HG02884 (cell line): ENCODE results near the gene NPHS1.
"Not testable (repeated sequence)": the region's sequence is repeated elsewhere in the genome, so short reads cannot be mapped to it uniquely, and the experiment has no call there.

Experiments used
- ATAC-seq: cut with Tn5 transposase; IDR thresholded peaks from one replicate; pipeline ENCODE4 v1.9.1; 2021; ENCODE audit warnings: mild to moderate bottlenecking, moderate library complexity; ENCODE audit not compliant: unreplicated experiment

Gene NPHS1, protein sequence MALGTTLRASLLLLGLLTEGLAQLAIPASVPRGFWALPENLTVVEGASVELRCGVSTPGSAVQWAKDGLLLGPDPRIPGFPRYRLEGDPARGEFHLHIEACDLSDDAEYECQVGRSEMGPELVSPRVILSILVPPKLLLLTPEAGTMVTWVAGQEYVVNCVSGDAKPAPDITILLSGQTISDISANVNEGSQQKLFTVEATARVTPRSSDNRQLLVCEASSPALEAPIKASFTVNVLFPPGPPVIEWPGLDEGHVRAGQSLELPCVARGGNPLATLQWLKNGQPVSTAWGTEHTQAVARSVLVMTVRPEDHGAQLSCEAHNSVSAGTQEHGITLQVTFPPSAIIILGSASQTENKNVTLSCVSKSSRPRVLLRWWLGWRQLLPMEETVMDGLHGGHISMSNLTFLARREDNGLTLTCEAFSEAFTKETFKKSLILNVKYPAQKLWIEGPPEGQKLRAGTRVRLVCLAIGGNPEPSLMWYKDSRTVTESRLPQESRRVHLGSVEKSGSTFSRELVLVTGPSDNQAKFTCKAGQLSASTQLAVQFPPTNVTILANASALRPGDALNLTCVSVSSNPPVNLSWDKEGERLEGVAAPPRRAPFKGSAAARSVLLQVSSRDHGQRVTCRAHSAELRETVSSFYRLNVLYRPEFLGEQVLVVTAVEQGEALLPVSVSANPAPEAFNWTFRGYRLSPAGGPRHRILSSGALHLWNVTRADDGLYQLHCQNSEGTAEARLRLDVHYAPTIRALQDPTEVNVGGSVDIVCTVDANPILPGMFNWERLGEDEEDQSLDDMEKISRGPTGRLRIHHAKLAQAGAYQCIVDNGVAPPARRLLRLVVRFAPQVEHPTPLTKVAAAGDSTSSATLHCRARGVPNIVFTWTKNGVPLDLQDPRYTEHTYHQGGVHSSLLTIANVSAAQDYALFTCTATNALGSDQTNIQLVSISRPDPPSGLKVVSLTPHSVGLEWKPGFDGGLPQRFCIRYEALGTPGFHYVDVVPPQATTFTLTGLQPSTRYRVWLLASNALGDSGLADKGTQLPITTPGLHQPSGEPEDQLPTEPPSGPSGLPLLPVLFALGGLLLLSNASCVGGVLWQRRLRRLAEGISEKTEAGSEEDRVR (N-terminal part only)

DNA sequence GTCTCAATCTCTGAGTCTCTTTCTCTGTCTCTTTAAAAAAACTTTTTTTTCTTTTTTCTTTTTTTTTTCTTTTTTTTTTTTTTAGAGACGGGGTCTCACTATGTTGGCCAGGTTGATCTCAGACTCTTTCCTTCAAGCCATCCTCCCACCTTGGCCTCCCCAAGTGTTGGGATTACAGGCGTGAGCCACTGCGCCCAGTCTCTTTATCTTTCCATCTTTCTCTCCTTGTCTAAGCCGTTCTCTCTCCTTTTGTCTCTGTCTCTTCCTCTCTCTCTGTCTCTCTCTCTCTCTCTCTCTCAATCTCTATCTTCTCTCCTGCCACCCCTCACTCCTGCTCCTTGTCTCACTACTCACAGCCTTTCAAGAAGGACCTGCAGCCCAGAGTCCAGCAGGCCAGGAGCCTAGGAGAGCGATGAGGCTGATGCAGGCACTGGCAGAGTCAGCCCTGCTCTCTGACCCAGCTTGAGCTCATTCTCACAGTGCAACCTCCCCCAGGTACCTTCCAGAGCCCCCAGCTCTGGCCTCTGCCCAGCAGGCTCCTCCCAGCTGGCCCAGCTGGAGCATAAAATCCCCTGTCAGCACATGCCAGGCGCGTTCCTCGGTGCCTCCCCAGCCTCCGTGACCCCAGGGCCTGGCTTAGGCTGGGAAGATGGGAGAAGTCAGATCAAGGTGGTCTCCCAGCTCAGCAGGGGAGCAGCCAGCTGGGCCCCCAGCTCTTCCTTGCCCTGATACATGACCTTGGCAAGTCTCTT, at the start of gene NPHS1:
Gene NPHS1 (minus strand): TSS at position 476 of the 752 bp plus-strand sequence. CDS start 667 bp downstream, outside the sequence.
- ATAC-seq = no peak

DNA sequence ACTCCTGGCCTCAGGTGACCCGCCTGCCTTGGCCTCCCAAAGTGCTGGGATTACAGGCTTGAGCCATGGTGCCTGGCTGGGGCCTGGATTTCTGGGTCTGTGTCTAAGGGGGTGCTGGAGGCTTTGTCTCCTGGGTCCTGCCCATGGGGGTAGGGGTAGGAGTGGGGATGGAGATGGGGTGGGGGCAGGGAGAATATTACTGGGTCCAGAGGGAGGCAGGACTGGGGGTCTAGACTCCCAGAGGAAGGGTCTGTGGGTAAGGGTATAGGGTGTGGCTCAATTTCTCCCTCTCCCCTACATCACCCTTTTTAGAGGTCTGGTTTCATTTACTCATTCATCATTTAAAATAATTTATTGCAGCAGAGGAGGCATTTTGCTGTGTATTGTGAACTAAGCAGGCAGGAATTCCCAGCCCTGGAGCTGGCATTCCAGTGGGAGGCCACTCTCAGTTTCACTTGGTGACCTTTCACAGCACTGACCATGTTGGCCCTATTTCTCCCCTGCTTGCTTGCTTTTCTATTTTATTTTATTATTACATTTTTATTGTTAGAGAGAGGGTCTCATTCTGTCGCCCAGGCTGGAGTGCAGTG, 48.8 kb upstream of the NPHS1 start:
- no peak for ATAC-seq

DNA sequence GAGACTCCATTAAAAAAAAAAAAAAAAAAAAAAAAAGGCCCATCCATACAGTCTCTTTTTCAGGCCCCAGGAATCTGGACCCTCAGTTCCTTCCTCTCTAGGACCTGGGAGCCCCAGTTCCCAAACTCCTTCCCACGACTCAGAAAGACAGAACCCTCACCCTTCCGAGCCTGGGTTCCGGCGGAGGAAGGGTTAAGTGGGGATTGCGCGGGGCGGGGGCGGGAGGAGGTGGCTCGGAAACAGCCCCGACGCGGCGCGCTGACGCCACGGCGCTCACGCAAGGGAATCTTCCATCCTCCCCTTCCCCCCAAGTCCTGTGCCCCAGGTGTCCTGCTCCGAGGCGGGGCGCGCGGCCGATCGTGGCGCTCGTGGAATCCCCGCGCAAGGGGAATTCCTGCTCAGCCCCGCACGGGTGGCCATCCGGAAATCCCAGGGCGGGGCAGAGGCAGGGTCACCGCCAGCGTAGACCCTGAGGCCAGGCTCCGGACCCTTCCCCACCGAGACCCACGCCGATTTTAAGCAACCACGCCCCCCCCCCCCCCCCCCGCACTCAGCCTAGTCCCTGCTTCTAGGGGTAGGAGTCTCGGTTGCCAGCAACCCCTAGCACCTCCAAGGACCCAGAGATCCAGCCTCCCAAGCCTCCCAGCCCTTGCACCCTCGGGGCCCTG, 47.4 kb upstream of the NPHS1 start:
- no peak for ATAC-seq

DNA sequence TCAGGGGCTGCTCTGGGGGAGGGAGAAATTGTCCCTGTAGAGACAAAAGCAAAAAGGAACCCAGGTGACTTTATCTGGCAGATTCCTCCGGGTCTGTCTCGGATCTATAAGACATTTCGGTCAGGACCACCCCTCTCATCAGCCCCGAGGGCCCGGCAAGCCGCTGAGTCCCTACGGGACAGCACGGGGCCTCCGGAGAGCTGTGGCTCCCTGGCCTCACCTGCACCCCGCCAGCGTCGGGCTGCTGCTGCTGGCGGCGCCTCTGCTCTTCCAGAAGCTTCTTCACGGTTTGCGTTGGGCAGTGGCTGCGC, 46.1 kb upstream of the NPHS1 start:
- no peak for ATAC-seq

DNA sequence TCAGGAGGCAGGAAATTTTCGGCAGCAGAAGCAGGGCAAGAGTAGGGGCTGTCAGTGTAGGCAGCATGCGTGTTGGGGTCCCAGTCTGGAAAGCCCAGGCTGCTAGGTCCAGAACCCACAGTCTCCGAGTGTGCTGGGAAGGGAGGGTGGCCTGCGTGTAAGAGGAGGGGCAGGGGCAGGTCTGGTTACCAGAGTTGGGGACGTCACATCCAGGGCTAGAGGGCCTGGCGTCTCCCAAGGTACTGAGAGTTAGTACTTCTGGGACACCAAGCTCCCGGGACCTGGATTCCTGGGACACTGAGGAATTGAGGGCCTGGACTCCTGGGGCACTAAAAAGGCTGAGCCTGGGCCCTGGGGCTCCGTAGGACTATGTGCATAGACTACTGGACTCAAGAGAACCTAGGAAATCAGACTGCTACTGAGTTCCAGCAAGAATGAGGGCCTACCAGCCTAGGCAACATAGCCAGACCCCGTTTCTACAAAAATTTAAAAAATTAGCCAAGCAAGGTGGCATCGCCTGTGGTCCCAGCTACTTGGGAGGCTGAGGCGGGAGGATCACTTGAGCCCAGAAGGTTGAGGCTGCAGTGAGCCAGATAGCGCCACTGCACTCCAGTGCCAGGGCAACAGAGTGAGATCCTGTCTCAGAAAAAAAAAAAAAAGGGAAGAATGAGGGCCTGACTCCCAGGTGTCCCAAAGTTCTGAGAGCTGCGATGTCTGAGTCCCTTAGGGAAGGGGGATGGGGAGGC, 45.6 kb upstream of the NPHS1 start:
- no peak for ATAC-seq

DNA sequence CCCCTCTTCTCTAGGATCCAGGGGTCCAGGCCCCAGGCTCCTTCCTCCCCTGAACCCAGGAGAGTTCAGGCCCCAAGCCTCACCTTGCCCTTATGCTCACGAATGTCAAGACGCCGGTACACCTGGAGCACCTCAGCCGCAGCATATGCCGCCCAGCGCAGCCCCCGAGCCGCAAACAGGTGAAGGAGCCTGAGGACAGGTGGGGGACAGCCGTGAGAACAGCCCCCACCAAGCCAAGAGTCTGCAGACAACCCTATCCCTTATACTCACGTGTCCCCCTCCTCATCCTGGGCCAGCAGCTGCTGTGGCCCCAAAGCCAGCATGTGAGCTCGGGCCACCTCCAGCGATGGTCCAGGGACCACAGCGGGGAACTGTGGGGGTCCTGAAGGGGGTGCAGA, 44.3 kb upstream of the NPHS1 start:
- no peak for ATAC-seq

DNA sequence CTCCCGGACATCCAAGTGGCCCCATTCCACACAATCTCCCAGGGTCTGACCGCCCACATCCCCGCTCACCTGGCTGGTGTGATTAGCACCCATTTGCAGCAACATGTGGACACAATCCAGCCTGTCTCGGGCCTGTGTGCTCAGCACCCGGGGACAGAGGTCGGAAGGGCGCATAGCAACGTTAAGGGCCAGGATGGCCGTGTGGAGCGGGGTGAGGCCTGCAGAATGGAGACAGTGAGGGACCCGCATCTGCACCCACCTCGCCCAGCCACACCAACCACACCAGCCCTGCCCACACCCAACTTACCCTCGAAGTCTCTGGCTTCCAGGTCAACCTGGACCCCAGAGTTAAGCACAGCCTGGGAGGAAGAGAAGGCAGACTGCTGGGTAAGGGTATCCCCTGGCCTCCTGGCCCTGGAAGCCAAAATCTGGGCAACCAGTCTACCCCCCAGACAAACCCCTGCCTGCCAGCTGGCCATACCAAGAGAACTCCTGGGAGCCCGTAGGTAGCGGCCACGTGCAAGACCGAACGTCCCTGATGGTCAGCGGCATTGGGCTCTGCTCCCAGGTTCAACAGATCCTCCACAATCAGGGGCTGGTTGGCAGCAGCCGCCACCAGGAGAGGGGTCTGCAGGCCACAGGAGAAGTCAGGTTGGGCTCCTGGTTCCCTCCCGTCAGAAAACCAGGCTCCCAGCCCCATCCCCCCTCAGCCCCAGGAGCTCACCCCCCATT, 43.8 kb upstream of the NPHS1 start:
- no peak for ATAC-seq

DNA sequence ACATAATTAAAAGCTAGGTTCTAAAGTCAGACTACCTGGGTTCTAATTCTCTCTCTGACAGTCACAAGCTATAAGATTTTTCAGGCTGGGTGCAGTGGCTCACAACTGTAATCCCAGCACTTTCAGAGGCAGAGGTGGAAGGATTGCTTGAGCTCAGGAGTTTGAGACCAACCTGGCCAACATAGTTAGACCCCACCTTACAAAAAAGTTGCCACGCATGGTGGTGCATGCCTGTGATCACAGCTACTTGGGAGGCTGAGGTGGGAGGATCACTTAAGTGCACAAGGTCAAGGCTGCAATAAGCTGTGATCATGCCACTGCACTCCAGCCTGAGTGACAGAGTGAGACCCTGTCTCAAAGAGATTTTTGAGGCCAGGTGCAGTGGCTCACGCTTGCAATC, 42.0 kb upstream of the NPHS1 start:
- ATAC-seq = no peak

DNA sequence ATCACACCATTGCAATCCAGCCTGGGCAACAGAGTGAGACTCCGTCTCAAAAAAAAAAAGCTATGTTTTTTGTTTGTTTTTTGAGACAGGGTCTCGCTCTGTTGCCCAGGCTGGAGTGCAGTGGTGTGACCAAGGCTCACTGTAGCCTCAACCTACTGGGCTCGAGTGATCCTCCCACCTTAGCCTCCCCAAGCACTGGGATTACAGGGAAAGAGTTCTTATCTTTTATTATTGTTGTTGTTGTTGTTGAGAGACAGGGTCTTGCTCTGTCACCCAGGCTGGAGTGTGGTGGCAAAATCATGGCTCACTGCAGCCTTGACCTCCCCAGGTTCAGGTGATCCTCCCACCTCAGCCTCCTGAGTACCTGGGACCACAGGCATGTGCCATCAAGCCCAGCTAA, 39.5 kb upstream of the NPHS1 start:
- not testable (repeated sequence) for ATAC-seq

DNA sequence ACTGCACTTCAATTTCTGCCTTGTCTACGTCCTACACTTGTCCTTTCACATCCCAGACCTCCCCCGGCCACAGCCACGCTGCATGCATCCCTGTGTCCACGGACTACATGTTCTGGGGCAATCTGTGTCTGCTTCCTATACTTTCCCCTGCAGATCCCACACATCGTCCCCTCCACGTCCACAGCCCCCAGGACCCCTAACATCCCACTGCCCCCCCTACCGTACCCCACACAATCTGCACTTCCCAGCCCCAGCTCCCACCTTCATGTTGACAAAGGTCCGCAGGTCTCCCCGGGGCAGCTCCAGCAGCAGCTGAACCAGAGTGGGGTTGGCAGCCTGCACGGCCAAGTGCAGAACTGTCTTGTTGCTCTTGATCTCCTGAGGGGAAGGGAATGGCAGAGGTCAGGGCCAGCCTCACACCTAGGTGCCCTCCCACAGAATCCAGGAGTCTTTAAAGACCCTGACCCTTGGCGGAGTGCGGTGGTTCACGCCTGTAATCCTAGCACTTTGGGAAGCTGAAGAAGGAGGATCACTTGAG, 37.9 kb upstream of the NPHS1 start:
- ATAC-seq = no peak

DNA sequence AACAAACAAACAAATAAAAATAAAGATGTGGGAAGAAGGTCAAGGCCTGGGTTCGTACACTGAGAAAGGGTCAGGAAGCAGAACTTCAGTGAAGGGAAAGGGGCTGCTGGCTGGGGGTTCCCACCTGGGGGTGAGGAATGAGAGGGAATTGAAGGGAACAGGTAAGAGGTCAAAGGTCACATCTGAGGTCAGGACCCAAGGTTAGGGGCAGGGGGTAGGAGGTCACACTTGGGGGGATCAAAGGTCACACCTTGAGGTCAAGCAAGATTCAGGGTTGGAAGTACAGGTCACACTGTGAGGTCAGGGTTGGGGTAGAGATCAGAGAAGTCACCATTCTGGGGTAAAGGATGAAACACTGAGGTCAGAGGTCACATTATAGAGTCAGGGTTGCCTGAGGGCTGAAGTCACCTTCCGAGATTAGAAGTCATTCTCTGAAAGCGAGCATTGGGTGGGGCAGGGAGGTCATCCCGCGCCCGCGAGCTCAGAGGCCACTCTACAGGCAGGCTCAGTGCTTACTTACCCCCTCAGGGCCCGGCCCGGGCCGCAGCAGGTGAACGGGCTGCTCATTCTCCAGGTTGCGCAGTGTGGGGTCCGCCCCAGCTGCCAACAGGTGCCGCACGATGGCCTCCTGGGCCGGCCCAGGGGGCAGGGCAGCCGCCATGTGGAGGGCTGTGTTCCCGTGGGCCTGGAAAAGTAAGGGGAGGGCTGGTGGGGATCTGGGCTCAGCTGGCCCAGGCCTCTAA, 37.2 kb upstream of the NPHS1 start:
- ATAC-seq = no peak

DNA sequence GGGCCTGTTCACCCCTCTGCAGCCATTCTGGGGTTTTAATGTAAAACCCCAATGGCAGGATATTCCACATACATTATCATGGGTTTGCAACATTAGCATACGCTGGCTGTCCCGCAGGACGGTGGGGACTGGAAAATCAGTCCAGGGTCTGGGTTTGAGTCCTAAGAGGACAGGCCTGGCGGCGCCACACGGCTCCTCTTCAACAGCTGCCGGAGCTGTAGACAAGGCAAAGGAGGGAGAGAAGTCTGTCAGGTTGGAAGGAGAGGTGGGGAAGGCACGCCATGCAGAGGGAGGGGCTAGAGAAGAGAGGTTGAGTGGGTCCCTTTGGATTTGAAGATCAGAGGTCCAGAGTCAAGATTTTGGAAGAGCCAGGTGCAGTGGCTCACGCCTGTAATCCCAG, 36.1 kb upstream of the NPHS1 start:
- no peak for ATAC-seq

DNA sequence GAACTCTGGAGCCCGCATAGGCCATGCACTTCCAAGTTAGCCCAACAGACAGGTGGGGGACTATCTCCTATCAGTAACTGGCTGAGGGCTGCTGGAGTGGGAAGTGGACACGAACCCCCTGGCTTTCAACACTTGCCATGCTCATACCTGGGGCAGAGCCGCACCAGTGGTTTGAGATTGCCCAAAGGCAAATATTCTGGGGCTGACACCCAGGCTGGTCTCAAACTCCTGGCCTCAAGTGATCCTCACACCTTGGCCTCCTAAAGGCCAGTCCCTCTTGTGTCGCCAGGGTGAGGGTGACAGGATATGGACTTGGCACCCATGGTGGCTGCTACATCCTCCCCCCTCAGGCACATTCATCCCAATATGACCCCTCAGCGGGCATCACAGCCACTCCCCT, 34.9 kb upstream of the NPHS1 start:
- ATAC-seq = no peak

DNA sequence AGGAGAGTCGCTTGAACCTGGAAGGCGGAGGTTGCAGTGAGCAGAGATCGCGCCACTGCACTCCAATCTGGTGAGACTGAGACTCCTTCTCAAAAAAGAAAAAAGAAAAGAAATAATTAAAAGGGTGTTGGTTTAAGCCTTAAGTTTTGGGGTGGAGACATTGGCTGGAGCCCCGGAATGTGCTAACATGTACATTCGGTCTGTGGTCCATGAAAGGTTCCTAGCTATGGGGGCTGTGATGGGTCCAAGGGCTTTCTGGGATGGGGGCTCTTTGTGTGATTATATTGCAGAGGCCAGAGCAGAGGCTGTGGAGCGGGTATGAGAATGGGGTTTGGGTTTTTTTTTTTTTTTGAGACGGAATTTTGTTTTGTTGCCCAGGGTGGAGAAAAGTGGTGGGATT, 33.6 kb upstream of the NPHS1 start:
- ATAC-seq = no peak

DNA sequence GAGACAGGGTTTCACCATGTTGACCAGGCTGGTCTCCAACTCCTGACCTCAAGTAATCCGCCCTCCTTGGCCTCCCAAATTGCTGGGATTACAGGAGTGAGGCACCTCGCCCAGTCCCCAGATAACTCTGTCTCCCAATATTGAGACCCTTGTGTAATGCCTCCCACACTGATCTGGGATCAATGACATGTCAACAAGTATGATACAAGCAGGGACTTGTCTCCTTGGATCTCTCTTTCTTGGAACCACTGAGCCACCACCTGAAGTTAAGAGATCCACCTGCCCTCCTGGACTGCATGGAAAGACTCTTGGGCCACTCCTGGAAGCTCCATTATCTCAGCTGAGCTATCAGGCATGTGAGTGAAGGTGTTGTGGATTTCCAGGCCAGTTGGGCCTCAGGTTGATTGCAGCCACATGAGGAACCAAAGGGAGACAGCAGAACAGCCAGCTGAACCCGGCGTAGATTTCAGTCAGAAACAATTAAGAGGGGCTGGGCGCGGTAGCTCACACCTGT, 33.0 kb upstream of the NPHS1 start:
- ATAC-seq = no peak

DNA sequence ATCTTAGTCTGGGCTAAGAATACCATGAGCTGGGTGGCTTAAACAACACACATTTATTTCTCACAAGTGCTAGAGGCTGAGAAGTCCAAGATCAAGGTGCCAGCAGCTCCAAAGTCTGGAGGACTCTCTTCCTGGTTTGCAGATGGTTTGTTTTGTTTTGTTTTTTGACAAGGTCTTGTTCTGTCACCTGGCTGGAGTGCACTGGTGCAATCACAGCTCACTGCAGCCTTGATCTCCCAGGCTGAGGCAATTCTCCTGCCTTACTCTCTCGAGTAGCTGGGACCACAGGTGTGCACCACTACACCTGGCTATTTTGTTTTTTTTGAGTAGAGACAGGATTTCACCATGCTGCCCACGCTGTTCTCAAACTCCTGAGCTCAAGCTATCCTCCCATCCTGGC, 31.6 kb upstream of the NPHS1 start:
- no peak for ATAC-seq

DNA sequence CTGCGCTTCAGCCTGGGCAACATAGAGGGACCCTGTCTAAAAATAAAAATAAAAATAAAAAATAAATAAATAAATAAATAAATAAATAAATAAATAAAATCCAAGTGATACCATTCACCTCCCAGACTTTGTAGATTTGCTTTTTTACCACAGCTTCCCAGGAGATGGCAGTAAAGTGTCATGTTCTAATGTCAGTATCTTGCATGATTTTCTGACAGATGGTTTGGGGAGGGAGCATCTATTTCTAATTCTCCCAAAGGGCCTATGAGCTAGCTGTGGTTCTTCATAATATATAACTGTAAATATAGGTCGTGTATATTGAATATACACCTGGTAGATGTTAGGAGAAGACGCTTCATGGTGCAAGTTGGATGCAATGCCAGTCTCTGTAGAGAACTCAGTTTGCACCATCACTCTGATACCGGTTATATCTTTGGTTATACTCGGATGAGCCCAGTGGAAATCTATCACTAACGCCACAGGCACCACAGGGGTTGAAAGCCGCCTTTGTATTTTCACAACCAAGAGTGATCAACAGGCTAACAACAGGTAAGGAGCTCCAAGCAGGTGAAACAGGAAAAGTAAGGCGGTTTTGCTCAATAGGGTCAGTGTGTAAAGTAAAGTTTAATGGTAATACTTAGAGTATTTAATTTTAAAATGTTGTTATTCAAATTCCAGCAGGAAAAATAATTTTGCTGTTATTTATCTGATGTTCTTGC, 30.0 kb upstream of the NPHS1 start:
- ATAC-seq = no peak
